ENCODE measurements around the gene PARPBP. TPM values are rescaled to one million over a fixed set of nuclear protein-coding genes. Genes with fewer than 3 reads are reported as not detected.
A peak's percentile ranks its signal among the peaks of the same experiment; 100 is the strongest.

Gene PARPBP
- total RNA-seq, 1 donor from 2014 or later, result 7.5 TPM

- H3K4me3 Mint-ChIP-seq (ENCODE audit: unreplicated experiment), result no peak overlapping the region
- peak; percentile 35 for DNase-seq (ENCODE audit: low spot score)
- no peaks in the 10 kb centered on the region for H3K9me3 Mint-ChIP-seq (ENCODE audit: unreplicated experiment)
- H3K27me3 Mint-ChIP-seq (ENCODE audit: unreplicated experiment), result no peaks in the 10 kb centered on the region
- no peaks in the 10 kb centered on the region for H3K4me1 Mint-ChIP-seq (ENCODE audit: unreplicated experiment)
- peak; percentile 80 for TF ChIP-seq CTCF (IDR thresholded peaks at IDR 0.05; ENCODE audit: unreplicated experiment)
- no peaks in the 10 kb centered on the region for H3K36me3 Mint-ChIP-seq (ENCODE audit: low read depth, unreplicated experiment)
- no peak overlapping the region for H3K27ac Mint-ChIP-seq (ENCODE audit: unreplicated experiment)
Measured at GRCh38 chr12:102169922-102170621, 50.1 kb downstream of the PARPBP start.

- Mint-ChIP-seq H3K27ac (ENCODE audit: unreplicated experiment) (no peak overlapping the region), H3K27me3 (ENCODE audit: unreplicated experiment) (no peaks in the 10 kb centered on the region), H3K4me1 (ENCODE audit: unreplicated experiment) (no peaks in the 10 kb centered on the region), H3K4me3 (ENCODE audit: unreplicated experiment) (no peak overlapping the region), H3K9me3 (ENCODE audit: unreplicated experiment) (no peaks in the 10 kb centered on the region), H3K36me3 (ENCODE audit: low read depth, unreplicated experiment) (no peaks in the 10 kb centered on the region)
- no peak for DNase-seq (ENCODE audit: low spot score)
- TF ChIP-seq CTCF (IDR thresholded peaks at IDR 0.05; ENCODE audit: unreplicated experiment), result no peak
Measured at GRCh38 chr12:102171951-102172350, 52.0 kb downstream of the PARPBP start.

GRCh38 chr12:102172436-102172835 lies 52.5 kb downstream of the PARPBP start:
- no peak overlapping the region for H3K4me3 Mint-ChIP-seq (ENCODE audit: unreplicated experiment)
- H3K9me3 Mint-ChIP-seq (ENCODE audit: unreplicated experiment), result no peaks in the 10 kb centered on the region
- no peaks in the 10 kb centered on the region for H3K36me3 Mint-ChIP-seq (ENCODE audit: low read depth, unreplicated experiment)
- H3K27me3 Mint-ChIP-seq (ENCODE audit: unreplicated experiment), result no peaks in the 10 kb centered on the region
- no peak for TF ChIP-seq CTCF (IDR thresholded peaks at IDR 0.05; ENCODE audit: unreplicated experiment)
- no peak overlapping the region for H3K27ac Mint-ChIP-seq (ENCODE audit: unreplicated experiment)
- H3K4me1 Mint-ChIP-seq (ENCODE audit: unreplicated experiment), result no peaks in the 10 kb centered on the region
- no peak for DNase-seq (ENCODE audit: low spot score)

- Mint-ChIP-seq H3K4me1 (ENCODE audit: unreplicated experiment) (no peaks in the 10 kb centered on the region), H3K9me3 (ENCODE audit: unreplicated experiment) (no peaks in the 10 kb centered on the region), H3K27ac (ENCODE audit: unreplicated experiment) (no peak overlapping the region), H3K4me3 (ENCODE audit: unreplicated experiment) (no peak overlapping the region), H3K27me3 (ENCODE audit: unreplicated experiment) (no peaks in the 10 kb centered on the region), H3K36me3 (ENCODE audit: low read depth, unreplicated experiment) (no peaks in the 10 kb centered on the region)
- TF ChIP-seq CTCF (IDR thresholded peaks at IDR 0.05; ENCODE audit: unreplicated experiment), result no peak
- no peak for DNase-seq (ENCODE audit: low spot score)
Measured at GRCh38 chr12:102174117-102174516, 54.1 kb downstream of the PARPBP start.

GRCh38 chr12:102174761-102175160 lies 54.8 kb downstream of the PARPBP start:
- H3K36me3 Mint-ChIP-seq (ENCODE audit: low read depth, unreplicated experiment), result no peaks in the 10 kb centered on the region
- DNase-seq (ENCODE audit: low spot score), result no peak

More at GRCh38 chr12:102174761-102175160, 54.8 kb downstream of the PARPBP start:
- H3K27me3 Mint-ChIP-seq (ENCODE audit: unreplicated experiment), result no peaks in the 10 kb centered on the region
- no peaks in the 10 kb centered on the region for H3K9me3 Mint-ChIP-seq (ENCODE audit: unreplicated experiment)
- H3K27ac Mint-ChIP-seq (ENCODE audit: unreplicated experiment), result no peak overlapping the region
- no peak overlapping the region for H3K4me3 Mint-ChIP-seq (ENCODE audit: unreplicated experiment)
- no peak for TF ChIP-seq CTCF (IDR thresholded peaks at IDR 0.05; ENCODE audit: unreplicated experiment)
- no peaks in the 10 kb centered on the region for H3K4me1 Mint-ChIP-seq (ENCODE audit: unreplicated experiment)
